GM21576 (cell line): ENCODE data around the gene SERPINA4.
"Not testable (repeated sequence)": the region's sequence is repeated elsewhere in the genome, so short reads cannot be mapped to it uniquely, and the experiment has no call there.

Experiments used
- ATAC-seq: cut with Tn5 transposase; IDR thresholded peaks from one replicate; pipeline ENCODE4 v1.9.1; 2021; ENCODE audit warnings: mild to moderate bottlenecking, moderate library complexity; ENCODE audit not compliant: unreplicated experiment

SERPINA4 gene

DNA sequence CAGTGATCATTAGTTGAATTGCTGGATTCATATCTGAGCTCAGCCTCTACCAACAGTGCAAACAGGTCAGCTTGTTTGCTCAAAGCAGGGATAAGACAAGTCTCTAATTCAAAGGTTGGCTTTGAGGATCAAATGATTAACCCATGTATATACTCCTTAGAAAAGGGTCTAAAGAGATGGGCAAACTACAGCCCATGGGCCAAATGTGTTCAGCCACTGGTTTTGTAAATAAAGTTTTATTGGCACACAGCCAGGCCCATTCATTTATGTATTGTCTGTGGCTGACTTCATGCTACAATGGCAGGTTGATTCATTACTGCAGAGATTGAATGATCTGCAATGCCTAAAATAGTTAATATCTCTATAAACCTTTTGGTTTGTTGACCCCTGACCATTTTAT lies 3.1 kb downstream of the SERPINA4 start:
- no peak for ATAC-seq

DNA sequence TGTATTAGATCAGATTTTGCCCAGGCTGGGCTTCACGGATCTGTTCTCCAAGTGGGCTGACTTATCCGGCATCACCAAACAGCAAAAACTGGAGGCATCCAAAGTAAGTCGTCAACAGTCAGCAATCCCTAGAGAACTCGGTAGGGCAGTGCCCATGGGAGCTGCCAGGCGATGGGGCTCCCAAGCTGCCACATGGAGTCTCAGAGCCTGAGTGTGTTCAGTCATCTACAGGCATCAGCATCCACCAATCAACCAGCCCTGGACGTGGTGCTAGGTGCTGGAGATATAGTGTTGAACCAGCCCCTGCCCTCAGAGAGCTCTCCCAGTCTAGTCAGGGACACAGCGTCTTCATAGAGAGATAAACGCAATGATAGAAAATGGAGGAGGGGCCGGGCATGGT lies 6.9 kb downstream of the SERPINA4 start:
- ATAC-seq, result no peak

DNA sequence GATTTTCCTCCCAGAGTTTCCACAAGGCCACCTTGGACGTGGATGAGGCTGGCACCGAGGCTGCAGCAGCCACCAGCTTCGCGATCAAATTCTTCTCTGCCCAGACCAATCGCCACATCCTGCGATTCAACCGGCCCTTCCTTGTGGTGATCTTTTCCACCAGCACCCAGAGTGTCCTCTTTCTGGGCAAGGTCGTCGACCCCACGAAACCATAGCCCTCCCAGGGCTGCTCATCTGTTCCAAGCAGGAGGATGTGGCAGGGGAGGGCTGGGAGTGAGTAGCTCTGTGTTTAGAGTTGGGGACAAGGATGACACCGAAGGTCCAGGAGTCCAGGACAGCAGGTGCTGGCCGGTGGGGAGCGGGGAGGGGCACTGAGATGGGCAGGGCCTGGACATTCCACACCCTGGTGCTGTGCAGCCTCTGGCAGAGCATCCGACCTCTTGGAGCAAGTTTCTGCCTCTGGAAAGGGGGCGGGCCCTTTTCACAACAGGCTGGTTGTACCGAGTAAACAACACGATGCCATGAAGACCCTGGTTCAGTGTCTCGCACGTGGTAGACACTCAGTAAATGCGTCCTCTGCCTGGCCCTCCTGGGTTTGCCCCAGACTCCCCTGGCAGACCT lies 8.2 kb downstream of the SERPINA4 start:
- ATAC-seq, result no peak

DNA sequence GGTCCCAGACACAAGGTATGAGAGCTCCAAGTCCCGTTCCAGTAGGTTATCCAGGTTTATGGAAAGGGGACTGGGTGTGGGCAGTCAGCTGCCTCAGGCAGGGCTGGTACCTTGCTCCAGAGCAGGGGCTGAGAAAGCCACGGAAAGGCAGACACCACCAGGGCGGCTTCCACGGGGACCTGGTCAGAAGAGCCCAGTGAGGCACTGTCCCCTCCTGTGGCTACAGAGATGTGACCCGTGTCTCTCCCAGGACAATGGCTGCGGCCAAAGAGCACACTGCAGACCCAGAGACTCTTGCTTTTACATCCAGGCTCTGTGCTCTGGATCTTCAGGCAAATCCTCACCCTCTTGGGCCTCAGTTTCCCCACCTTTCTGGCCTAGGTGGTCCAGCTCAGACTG lies 8.8 kb downstream of the SERPINA4 start:
- ATAC-seq, result no peak

DNA sequence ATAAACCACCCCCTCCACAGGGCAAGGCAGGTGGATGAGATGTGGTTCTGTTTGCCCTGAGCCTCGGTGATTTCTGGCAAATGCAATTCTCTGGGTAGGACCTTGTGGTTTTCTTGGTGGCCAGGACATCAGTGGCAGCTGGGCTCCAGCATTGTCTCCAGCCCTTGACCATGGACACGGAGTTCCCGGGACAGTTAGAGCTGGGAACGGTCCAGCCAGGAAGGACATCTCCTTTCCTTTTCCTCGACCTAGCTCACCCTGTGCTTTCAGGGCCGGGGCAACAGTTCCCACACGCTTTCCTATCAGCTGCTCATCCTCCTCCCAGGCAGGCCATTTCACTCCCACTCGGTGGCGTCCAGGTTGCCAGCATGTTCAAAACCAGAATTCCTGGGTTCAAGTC lies 9.2 kb downstream of the SERPINA4 start:
- no peak for ATAC-seq

DNA sequence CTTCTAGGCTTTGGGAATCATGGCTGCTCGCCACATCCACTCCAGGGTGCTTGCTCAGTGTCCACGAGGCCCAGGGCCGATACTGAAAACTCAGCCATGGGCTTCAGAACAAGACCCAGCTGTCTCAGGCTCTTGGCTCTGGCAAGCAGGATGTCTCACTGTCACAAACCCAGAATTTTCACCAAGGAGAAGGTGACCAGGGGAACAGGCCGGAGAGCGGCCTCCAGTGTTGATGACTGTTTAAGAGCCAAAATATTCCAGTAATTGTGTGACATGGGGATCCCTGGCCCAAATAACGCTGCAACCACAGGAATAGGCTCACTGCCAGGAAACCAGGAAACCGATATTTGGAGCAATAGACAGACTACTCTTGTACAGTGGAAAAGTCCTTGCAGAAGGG lies 10.2 kb downstream of the SERPINA4 start:
- ATAC-seq, result no peak

DNA sequence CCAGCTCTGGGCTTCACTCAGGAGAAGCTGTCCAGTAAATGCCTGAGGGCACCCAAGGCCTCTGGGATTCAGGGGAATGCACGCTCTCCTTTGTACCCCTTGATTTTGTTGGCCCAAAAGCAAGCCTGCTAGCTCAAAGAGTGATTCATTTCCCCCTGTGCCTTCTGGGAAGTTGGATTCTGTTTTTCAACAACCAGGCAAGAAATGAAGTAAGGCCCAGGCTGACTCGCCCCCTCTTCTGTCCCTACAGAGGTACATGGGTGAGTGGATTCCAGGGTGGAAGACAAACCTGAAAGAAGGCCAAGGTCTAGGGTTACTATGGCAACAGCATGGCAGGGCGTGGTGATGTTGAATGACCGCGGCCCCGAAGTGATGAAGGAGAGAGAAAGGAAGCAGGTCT lies 10.7 kb downstream of the SERPINA4 start:
- no peak for ATAC-seq

DNA sequence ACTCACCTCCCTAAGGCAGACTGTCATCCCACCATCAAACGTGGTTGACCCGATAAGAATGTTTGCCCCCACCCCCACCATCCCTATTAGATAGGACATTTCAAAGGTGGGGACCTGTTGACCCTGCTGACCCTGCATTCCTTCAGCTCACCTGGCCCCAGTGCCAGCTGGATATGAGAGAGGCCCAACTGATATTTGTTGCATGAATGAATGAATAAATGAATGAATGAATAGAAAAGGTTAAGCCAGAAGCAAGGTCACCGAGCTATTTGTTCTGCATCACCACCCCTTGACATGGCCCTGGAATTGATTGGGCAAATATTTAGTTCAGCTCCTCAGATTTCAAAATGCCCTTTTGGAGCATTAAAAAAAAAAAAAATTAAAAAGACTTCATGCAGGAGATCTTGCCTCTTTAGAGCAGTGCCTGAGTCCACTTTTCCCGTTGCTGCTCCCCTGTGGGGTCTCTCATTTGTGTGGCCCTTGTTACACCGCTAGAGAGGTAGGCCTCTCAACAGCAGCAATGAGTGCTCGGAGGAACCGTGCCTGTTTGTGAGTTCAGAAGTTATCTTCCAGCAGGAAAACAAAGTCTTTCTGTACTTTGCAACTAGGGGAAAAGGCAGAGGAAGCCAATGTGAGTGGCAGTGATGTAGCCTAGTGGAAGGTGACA lies 11.5 kb downstream of the SERPINA4 start:
- ATAC-seq, result no peak

DNA sequence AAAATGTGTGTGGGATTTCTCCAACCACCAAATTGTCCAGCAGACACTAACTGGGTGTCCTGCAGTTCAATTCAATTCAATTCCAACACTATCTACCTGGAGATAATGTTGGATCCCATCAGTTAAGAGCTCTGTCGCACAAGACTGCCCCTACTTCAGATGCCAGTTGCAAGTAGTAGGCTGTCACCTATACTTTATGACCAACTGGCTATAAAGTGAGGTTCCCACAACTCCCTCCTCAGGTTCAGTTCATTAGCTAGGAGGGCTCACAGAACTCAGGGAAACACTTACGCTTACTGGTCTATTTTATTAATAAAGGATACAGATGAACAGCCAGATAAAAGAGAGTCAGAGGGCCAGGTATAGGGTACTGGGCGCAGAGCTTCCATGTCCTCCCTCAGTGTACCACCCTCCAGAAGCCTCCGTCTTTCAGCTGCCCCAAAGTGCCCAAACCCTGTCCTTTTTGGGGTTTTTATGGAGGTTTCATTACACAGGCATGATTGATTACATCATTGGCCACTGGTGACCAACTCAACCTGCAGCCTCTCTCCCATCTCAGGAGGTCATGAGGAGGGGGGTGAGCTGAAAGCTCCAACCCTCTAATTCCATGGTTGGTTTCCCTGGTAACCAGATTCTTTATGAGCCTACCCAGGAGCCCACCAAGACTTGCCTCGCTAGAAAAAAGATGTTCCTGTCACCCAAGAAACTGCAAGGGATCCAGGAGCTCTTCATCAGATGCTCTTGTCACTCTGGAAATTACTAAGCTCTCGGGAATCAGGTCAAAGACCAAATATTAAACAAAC lies 12.4 kb downstream of the SERPINA4 start:
- no peak for ATAC-seq

DNA sequence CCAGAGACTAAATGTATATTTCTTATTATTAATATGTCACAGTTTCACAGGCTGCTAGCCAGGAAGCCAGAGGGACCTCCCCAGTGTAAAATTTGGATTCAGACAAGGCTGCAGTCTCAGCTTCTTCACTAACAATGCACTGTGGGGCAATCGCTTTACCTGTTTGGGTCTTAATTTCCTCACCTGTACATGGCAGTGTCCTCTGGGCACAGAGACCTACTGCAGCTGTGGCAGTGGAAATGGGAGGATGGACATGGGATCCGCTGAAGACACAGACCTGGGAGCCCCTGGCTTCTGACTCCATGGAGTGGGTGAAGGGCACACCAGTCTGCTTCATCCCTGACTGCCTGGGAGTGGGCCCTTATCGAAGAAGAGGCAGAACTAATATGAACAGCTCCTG lies 13.1 kb downstream of the SERPINA4 start:
- ATAC-seq, result no peak

DNA sequence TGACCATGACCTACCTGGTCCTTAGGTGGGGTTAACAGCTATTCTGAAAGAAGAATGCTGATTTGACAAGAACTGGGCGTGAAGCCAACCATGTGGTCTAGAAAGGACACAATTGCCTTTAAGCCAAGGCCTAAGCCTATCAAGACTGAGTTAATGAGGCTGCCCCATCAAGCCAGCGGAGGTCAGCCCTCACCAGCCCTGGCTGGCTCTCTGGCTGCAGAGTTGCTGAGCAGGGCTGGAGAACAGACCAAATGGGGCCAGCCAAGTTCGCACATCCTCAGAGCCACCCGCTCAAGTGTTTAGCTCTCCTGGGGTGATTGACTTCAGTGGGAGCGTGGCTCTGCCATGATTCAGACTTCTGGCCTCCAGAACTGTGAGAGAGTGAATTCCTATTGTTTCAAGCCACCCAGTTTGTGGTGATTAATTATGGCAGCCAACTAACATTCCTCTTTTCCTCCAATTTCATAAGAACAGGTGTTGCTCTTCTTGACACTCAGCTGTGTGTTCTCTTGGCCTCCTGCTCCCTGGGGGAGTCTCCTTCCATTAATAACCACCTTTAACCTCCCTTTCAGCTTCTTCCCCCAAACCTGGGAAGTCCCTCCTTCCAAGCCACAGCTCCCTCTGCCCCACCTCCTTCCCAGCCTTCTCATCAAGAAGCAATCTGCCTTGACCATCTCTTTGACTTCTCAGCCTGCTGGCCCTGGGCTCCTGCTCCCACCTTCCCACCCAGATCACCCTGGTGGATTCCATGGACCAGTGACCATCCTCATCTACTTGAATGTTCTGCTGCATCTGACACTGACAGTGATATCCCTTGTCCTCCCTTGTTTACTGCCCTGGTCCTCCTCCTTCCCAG lies 14.7 kb downstream of the SERPINA4 start:
- no peak for ATAC-seq

DNA sequence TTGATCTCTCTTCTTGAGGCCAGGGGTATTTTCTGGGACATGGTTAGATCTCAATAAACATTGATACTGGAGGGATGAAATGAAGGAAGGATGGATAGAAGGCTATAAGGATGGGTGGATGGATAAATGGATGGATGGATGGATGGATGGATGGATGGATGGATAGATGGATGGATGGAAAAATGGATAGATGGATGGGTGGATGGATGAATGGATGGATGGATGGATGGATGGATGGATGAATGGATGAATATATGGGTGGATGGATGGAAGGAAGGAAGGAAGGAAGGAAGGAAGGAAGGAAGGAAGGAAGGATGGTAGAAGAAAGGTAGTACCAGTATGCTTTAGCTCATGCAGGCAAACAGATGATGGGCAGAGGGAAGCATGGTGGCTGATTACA lies 16.2 kb downstream of the SERPINA4 start:
- ATAC-seq, result not testable (repeated sequence)

DNA sequence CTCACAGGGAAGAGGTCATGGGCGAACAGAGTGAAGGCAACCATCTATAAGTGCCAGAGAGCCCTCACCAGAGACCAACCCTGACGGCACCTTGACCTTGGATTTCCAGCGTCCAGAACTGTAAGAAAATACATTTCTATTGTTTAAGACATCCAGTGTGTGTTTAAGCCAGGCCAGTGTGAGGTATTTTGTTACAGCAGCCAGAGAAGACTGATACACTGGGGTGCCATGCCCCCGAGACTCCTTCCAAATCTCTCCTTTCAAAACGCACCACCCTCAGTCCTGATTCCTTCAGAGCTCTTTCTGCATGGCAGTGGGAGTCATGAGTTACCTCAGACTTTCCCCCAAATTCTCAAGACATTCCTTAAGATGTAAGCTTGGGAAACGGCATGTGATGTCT lies 17.5 kb downstream of the SERPINA4 start:
- no peak for ATAC-seq

DNA sequence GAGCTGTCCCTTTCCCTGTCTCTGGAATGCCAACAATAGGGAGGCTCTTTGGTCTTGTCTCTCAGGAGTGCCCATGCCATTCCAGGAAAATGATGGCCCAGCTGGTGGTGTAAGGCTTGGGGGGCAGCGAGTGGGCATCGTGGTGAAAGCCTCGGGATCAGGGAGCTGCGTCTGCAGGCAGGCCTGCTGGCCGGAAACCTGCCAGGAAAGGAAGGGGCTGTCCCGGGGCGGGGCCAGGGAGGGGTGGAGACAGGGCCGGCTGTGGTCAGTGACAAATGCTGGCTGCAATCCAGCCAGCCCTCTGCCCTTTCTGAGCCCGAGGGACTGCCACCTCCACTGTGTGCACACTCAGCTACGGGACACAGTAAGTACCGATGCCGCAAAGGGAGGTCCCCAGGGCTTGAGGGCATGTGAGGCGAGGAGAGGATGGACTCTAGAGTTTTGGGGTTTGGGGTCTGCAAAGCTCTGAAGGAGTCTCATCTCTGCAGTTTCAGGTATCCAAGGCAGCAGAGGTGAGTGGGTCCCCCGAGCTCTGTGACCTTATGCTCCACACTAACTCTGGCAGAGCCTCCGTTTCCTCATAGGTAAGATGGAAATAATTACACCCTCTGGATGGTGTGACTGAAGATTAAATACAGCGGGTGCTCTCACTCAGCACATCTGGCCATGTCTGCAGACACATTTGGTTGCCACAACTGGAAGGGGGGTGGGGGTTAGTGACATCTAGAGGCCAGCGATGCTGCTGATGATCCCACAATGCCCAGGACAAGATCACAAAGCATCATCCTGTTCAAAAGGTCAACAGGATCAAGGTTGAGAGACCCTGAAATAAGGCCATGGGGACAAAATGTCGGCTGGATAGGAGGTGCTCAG lies 20.1 kb downstream of the SERPINA4 start, which contains the start of gene SERPINA5:
Gene SERPINA5, plus strand, starts transcription at position 300 of the 873 bp plus-strand sequence. CDS start 5,937 bp downstream, outside the sequence.
- no peak for ATAC-seq

DNA sequence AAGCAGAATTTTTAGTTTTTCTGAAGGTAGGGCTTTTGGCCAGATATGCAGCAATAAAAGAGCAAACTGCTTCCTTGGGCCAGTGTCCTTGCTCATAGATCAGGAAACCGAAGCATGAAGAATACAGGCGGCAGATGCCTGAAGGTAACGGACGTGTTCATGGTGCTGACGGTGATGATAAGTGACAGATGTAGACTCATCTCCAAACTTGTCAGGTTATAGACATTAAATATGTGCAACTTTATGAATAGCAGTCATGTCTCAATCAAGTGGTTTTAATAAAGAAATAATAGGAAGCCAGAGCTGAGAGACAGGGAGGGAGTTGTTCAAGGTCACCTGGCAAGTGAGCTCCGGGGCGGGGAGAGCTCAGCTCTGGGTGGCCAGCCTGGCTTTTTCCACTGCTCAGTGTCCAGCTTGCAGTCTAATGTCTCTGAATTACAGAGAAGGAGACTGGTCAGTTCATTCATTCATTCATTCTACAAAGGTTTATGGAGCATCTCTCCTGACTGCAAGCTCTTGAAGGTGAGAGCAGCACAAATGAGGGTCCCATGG lies 21.0 kb downstream of the SERPINA4 start:
- ATAC-seq, result no peak

DNA sequence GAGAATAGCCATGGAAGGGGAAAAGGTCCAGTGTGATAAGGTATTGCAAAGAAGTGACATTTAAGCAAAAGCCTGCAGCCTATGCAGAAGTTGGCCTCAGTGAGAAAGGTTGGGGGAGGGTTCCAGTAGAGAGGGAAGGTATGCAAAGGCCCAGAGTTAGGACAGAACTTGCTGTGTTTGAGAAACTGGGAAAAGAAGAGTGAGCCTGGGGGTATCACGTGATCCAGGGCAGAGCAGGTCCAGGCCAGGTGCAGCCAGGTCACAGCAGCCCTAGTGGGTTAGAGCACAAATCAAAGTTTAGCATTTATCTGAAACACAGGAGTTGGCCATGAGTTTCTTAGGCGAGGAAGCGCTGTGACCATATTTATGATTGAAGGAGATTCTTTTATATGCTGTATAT lies 21.6 kb downstream of the SERPINA4 start:
- ATAC-seq, result no peak

DNA sequence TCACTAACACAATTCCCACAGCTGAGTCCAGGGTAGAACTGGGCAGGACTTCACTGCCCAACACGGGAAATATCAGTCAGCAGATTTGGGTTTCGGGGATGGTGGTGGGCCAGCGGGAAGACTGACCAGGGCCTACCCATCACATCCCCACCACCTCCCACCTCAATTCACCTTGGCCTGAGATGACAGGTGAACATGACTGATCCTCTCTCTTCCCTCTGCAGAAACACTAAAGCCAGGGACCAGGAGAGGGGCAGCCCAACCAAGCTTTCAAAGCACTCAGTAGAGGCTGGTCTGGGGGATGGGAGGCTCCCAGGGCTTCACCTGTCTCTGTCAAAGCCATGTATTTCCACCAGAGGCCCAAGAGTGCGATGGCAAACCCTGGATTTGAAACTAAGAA lies 22.3 kb downstream of the SERPINA4 start:
- ATAC-seq, result no peak

DNA sequence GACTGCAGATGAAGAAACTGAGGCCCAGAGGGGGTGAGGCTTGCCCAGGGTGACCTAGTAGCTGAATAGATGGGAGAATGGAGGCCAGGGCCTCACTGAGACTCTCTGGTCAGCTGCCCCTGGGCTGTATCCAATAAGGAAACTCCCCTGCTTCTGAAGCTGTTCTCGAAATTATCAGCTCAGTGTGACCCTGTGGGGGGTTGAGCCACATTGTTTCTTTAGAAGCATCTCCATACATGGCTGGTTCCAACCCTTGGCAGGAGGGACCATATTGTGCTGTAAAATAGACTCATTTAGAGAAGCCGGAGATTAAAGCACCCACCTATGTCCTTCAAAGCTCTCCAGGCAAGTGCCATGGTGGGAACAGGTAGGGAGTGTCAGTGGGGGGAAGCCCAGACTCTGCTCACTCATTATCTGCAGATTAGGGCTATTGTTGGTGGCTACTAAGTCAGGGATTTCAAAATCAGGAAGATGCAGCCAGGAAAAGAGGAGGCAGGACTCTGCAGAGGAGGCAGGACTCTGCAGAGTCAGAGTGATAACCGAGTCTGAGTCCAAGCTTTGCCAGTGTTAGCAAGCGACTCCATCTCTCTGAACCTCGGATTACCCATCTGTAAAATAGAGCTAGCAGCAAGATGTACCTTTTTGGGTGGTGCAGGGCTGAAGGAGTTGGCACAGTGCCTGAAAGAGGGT lies 23.5 kb downstream of the SERPINA4 start:
- ATAC-seq, result no peak

DNA sequence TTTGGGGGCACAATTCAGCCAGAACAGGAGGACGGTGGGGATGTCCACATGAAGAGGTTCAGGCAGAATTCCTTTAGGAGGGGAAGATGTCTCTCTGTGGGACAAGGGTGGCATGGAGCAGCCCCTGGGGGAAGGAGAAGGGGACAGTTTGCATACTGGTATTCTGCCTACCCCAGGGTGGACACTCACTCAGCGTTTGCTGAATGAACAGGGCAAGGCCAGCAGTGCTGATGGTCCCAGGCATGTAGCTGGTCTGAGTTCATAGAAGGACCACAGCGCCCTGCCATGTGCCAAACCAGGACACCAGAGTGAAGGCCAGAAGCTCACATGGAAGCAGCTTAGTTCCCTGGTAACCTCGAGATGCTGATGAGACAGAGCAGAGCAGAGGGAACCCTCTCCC lies 25.4 kb downstream of the SERPINA4 start:
- no peak for ATAC-seq
